NCI-H510A (cell line): ENCODE measurements around the gene RABIF.
"Not testable (repeated sequence)": the region's sequence is repeated elsewhere in the genome, so short reads cannot be mapped to it uniquely, and the experiment has no call there.

Experiments used
- DNase-seq: peaks from one replicate; lab custom pipeline; 2025; lab: John Stamatoyannopoulos, UW

RABIF gene

GRCh38 chr1:202834771-202835547, 54.0 kb downstream of the RABIF start:
- no peak for DNase-seq

- no peak for DNase-seq
Measured at GRCh38 chr1:202831906-202832305, 57.0 kb downstream of the RABIF start.

GRCh38 chr1:202829223-202829622, 59.7 kb downstream of the RABIF start:
- not testable (repeated sequence) for DNase-seq
